ENCODE measurements around the gene HDAC3. TPM values are rescaled to one million over a fixed set of nuclear protein-coding genes. Genes with fewer than 3 reads are reported as not detected.

The HDAC3 gene
- total RNA-seq, 1 donor from 2014 or later: 39.7 TPM

DNA sequence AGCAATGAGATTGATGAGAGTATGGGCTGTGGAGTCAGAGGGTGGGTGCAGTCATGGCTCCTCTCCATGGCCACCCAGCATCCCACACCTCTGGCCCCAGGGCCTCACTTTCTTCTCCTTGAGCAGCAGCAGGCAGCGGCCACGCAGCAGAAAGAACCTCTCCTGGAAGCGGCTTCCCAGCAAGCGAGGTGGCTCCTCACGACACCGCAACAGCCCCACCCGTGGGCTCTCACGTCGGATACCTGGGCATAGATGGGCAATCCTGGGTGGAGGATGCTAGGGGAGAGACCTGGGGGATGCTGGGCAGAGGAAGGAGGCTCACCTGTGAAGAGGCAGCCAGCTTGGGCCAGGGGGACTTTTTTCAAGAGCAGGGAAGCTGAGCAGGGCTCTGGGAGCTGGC, 19.7 kb upstream of the HDAC3 start:
- TF ChIP-seq, protein P1, sequence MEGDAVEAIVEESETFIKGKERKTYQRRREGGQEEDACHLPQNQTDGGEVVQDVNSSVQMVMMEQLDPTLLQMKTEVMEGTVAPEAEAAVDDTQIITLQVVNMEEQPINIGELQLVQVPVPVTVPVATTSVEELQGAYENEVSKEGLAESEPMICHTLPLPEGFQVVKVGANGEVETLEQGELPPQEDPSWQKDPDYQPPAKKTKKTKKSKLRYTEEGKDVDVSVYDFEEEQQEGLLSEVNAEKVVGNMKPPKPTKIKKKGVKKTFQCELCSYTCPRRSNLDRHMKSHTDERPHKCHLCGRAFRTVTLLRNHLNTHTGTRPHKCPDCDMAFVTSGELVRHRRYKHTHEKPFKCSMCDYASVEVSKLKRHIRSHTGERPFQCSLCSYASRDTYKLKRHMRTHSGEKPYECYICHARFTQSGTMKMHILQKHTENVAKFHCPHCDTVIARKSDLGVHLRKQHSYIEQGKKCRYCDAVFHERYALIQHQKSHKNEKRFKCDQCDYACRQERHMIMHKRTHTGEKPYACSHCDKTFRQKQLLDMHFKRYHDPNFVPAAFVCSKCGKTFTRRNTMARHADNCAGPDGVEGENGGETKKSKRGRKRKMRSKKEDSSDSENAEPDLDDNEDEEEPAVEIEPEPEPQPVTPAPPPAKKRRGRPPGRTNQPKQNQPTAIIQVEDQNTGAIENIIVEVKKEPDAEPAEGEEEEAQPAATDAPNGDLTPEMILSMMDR (IDR thresholded peaks at IDR 0.05; ENCODE audit: insufficient read depth, low read length, poor library complexity, severe bottlenecking): no peak
- Histone ChIP-seq H3K27me3 (ENCODE audit: control insufficient read depth, insufficient read depth, low read length) (no peaks in the 10 kb centered on the region), H3K4me3 (ENCODE audit: low read depth, low read length) (no peak overlapping the region), H3K36me3 (ENCODE audit: control insufficient read depth, insufficient read depth, low read length) (no peaks in the 10 kb centered on the region)
- no peak for DNase-seq (ENCODE audit: low read depth)

DNA sequence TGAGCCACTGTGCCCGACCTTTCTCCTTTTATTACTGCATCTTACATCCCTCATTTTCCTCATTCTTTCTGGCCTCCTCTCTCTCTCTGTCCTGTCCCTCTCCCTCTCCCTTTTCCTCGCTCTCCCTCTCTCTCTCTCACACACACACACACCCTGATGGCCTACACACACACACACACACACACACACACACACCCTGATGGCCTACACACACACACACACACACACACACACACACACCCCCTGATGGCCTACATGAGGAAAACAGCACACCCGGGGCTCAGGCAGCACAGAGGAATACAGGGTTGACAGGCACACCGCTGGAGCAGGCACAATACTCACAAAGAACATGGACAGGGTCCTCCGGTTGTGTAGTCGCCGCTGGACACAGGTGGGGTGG, 18.4 kb upstream of the HDAC3 start:
- Histone ChIP-seq H3K4me3 (ENCODE audit: low read depth, low read length) (no peak overlapping the region), H3K36me3 (ENCODE audit: control insufficient read depth, insufficient read depth, low read length) (no peaks in the 10 kb centered on the region), H3K27me3 (ENCODE audit: control insufficient read depth, insufficient read depth, low read length) (no peaks in the 10 kb centered on the region)
- no peak for DNase-seq (ENCODE audit: low read depth)
- TF ChIP-seq, protein P1 (IDR thresholded peaks at IDR 0.05; ENCODE audit: insufficient read depth, low read length, poor library complexity, severe bottlenecking): no peak

DNA sequence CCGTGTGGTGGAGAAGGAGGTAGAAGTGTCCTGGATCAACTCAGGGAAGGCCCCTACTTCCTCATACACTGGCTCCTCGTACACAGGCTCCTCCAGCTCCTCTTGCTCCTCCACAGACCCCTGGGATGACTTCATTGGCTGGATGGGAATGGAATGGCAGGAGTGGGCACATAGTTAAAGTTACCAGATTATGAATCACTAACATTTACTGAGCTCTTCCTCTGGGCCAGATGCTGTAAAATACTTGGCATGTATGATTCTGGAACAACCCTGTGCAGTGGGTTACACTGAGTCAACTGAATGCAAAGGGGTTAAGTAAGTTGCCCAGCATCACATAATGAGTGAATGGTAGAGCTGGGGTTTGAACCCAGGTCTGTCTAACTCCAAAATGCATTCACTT, 17.6 kb upstream of the HDAC3 start:
- TF ChIP-seq, protein P1 (IDR thresholded peaks at IDR 0.05; ENCODE audit: insufficient read depth, low read length, poor library complexity, severe bottlenecking): no peak
- Histone ChIP-seq H3K36me3 (ENCODE audit: control insufficient read depth, insufficient read depth, low read length) (no peaks in the 10 kb centered on the region), H3K27me3 (ENCODE audit: control insufficient read depth, insufficient read depth, low read length) (no peaks in the 10 kb centered on the region), H3K4me3 (ENCODE audit: low read depth, low read length) (no peak overlapping the region)
- peak; percentile 42 for DNase-seq (ENCODE audit: low read depth)

DNA sequence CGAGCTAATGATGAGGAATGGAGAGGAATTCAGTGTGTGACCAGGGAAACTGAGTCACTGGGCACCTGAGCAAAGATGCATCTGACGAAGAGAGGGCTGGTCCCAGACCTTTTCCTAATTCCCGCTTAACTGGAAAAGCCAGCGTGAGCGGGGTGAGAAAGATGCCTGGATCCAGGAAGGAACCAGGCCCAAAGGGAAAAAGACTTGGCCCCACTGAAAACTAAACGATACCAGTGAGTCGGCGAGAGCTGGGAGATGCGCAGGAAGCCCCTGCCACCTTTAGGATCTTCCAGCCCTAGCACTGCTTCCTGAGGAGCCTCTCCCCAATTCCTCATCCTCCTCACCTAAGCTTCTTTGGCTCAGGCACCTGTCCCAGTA, 15.1 kb upstream of the HDAC3 start:
- Histone ChIP-seq H3K4me3 (ENCODE audit: low read depth, low read length) (peak overlapping the region; percentile 79), H3K36me3 (ENCODE audit: control insufficient read depth, insufficient read depth, low read length) (no peaks in the 10 kb centered on the region), H3K27me3 (ENCODE audit: control insufficient read depth, insufficient read depth, low read length) (no peaks in the 10 kb centered on the region)
- TF ChIP-seq, protein P1 (IDR thresholded peaks at IDR 0.05; ENCODE audit: insufficient read depth, low read length, poor library complexity, severe bottlenecking): no peak
- DNase-seq (ENCODE audit: low read depth): no peak

DNA sequence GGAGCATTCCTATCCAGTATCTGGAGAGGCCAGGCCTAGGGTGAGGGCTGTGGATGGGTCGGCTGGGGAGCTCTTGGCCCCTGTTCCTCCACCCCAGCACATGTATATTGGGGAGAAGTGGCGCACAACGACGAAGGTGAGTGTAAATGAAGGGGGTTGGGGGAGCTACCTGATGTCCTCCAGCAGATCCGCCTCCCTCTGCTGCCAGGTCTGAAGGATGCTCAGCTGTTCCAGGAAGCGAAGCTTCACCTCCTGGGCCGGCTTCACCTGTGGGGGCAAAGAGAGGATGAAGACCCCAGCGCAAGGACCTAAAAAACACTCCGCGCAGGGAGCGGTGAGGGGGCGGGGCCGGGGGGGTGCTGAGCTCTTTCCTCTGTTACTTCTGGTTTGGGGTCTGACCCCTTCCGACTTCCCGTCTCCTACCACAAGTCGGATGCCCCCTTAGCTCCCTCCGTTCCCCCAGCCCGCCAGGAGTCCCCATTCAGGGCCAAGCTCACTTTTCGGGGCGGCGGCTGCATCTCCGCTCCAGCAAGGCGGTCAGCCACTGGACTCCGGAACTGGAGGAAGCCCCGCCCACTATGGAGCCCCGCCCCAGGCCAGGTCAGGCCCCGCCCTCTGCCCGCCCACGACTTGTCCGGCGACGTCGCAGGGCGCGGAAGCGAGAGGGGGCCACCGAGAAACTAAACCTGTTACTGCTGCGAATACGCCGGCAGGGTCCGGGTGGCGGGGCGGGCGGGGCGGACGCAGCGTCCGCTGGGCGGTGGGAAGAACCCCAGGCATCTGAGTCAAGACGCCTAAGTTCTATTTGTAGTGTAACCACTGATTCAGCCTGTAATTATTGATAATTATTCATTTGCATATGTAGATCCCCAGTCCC, 14.4 kb upstream of the HDAC3 start, which contains the start of gene FCHSD1:
TSS of gene FCHSD1 (minus strand) at position 568 of the 877 bp plus-strand sequence. CDS start at position 518, 50 bp downstream.
- TF ChIP-seq, protein P1 (IDR thresholded peaks at IDR 0.05; ENCODE audit: insufficient read depth, low read length, poor library complexity, severe bottlenecking): no peak
- H3K4me3 ChIP-seq (ENCODE audit: low read depth, low read length): peak within 1 kb of the TSS; percentile 79
- no peaks in the 10 kb centered on the region for H3K27me3 ChIP-seq (ENCODE audit: control insufficient read depth, insufficient read depth, low read length)
- peak; percentile 29 for DNase-seq (ENCODE audit: low read depth)
- H3K36me3 ChIP-seq (ENCODE audit: control insufficient read depth, insufficient read depth, low read length): no peaks in the 10 kb centered on the region

Data from kidney epithelial cell (primary cell).